BE2C (cell line): ENCODE results near the gene EML6.

Experiments
- DNase-seq: peaks from one replicate; pipeline ENCODE4 v3.0.0-alpha.2; 2020
- H3K27me3 ChIP-seq: fragments of 250-450 bp; sonication (Bioruptor Pico); 2 replicates; pipeline ENCODE4 v1.5.1; 2020; ENCODE audit warnings: mild to moderate bottlenecking
- H3K36me3 ChIP-seq: fragments of 250-450 bp; sonication (Bioruptor Pico); 2 replicates; pipeline ENCODE4 v1.5.1; 2020; ENCODE audit warnings: mild to moderate bottlenecking
- H3K4me1 ChIP-seq: fragments of 250-450 bp; sonication (Bioruptor Pico); 2 replicates; pipeline ENCODE4 v1.5.1; 2020
- H3K4me3 ChIP-seq: 2 replicates; pipeline ENCODE4 v1.5.1; 2011; ENCODE audit warnings: low read depth, low read length
- H3K9me3 ChIP-seq: fragments of 250-450 bp; sonication (Bioruptor Pico); 2 replicates; pipeline ENCODE4 v1.5.1; 2020
- TF ChIP-seq, protein P1 (sequence below): IDR thresholded peaks from 2 replicates; pipeline ENCODE4 v1.5.1; 2012; ENCODE audit warnings: mild to moderate bottlenecking, low read depth, low read length

EML6 gene

DNA sequence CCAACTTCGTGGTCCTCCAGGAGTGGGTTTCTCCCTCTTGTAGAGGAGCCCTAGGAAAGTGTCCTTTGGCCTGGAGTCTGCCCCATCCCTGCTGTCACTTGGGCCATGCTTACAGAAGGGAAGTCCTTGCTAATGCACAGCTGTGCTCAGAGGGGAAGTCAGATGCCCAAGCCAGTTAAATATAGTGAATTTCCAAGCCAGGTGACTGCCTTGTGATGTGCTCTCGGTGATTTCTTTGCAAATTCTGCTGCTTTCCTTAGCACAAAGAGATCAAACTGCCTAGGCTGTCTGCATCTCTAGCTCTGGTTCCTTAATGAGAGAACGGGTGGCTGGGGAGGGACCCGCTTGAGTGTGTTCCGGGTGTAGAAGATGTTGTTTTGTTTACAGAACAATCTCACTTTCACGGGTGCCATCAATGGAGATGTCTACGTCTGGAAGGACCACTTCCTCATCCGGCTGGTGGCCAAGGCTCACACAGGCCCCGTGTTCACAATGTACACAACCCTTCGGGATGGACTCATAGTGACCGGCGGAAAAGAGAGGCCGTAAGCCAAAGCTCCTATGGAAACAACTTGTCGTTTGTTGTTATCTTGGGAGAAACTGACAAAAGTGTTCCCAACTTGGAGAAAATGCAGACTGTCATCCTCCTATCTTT is 235.4 kb downstream of the EML6 start:
- TF ChIP-seq, protein P1, sequence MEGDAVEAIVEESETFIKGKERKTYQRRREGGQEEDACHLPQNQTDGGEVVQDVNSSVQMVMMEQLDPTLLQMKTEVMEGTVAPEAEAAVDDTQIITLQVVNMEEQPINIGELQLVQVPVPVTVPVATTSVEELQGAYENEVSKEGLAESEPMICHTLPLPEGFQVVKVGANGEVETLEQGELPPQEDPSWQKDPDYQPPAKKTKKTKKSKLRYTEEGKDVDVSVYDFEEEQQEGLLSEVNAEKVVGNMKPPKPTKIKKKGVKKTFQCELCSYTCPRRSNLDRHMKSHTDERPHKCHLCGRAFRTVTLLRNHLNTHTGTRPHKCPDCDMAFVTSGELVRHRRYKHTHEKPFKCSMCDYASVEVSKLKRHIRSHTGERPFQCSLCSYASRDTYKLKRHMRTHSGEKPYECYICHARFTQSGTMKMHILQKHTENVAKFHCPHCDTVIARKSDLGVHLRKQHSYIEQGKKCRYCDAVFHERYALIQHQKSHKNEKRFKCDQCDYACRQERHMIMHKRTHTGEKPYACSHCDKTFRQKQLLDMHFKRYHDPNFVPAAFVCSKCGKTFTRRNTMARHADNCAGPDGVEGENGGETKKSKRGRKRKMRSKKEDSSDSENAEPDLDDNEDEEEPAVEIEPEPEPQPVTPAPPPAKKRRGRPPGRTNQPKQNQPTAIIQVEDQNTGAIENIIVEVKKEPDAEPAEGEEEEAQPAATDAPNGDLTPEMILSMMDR, result no peak
- no peaks in the 10 kb centered on the region for H3K4me1 ChIP-seq
- H3K36me3 ChIP-seq, result peaks cover 3% of the 10 kb centered on the region
- DNase-seq, result no peak
- H3K9me3 ChIP-seq, result no peaks in the 10 kb centered on the region
- H3K27me3 ChIP-seq, result no peaks in the 10 kb centered on the region
- no peak overlapping the region for H3K4me3 ChIP-seq

DNA sequence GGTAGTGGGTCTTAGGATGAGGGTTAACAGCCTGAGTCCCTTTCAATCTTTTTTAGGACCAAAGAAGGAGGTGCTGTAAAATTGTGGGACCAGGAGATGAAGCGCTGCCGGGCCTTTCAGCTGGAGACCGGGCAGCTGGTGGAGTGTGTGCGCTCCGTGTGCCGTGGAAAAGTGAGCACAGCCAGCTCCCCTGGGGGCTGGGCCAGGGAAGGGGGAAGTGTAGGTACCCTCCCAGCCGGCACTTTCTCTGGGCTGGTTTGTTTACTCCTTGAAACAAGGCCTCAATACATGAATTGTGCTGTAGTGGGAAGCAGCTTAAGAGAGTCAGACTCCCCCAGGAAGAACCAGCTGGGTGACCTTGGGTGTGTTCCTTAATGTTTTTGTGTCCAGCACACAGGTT is 236.7 kb downstream of the EML6 start:
- Histone ChIP-seq H3K4me1 (0 out of 2 replicates have a peak, but pooled peaks cover 2% of the 10 kb centered on the region), H3K36me3 (peaks cover 10% of the 10 kb centered on the region), H3K4me3 (no peak overlapping the region), H3K27me3 (no peaks in the 10 kb centered on the region), H3K9me3 (no peaks in the 10 kb centered on the region)
- TF ChIP-seq, protein P1, result no peak
- no peak for DNase-seq

DNA sequence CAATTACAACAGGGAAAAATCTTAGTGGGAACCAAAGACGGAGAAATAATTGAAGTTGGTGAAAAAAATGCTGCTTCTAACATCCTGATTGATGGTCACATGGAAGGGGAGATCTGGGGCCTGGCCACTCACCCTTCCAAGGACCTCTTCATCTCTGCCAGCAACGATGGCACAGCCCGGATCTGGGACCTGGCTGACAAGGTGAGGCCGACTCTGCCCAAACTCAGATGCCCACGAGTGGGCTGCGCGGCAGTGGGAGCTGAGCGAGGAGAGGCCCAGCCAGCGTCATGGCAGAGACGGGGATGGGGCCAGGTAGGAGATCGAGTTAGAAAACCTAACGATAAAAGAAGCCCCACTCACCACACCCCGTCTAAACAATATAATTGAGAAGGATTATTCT is 239.0 kb downstream of the EML6 start:
- no peak for DNase-seq
- Histone ChIP-seq H3K4me3 (no peak overlapping the region), H3K27me3 (no peaks in the 10 kb centered on the region), H3K36me3 (peaks cover 17% of the 10 kb centered on the region), H3K9me3 (no peaks in the 10 kb centered on the region), H3K4me1 (0 out of 2 replicates have a peak, but pooled peaks cover 2% of the 10 kb centered on the region)
- TF ChIP-seq, protein P1, result no peak

DNA sequence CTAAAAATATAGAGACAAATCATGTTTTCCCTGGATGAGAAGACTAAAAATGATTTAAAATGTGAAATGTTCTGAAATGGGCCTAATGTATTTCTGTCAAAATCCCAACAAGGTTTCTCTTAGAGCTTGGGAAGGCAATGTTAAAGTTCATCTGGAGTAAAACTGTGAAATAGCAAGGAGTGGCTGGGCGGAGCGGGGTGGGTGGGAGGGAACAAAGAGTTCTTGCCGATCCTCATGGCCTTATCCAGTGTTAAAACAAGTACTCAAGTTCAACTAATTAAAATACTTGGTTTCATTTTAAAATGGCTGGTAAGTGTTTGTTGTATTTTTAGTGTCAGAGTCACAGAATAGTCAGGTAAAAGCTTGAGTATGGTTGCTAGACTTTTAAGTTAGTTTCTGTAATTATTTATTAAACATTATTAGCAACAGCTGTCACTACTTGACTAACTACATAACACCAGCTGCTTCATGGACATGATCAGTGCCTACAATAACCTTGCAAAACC is 239.5 kb downstream of the EML6 start:
- TF ChIP-seq, protein P1, result no peak
- Histone ChIP-seq H3K4me3 (no peak overlapping the region), H3K27me3 (no peaks in the 10 kb centered on the region), H3K9me3 (no peaks in the 10 kb centered on the region), H3K36me3 (peaks cover 22% of the 10 kb centered on the region), H3K4me1 (0 out of 2 replicates have a peak, but pooled peaks cover 2% of the 10 kb centered on the region)
- DNase-seq, result no peak

DNA sequence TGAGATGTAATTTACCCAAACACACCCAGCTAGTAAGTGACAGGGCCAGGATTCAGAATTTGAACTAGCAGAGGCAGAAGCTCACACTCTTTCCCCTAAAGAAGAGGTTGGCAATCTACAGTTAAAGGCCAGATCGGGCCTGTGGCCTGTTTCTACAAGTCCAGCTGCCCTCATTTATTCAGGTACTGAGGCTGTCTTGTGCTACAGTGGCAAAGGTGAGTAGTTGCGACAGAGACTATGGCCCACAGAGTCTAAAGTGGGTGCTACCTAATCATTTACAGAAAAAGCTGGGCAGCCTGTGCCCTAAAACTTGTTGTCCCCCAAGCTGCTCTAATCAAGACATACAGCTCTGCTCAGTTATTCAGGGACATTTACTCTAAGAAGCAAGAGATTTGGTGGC is 240.0 kb downstream of the EML6 start:
- TF ChIP-seq, protein P1, result no peak

DNA sequence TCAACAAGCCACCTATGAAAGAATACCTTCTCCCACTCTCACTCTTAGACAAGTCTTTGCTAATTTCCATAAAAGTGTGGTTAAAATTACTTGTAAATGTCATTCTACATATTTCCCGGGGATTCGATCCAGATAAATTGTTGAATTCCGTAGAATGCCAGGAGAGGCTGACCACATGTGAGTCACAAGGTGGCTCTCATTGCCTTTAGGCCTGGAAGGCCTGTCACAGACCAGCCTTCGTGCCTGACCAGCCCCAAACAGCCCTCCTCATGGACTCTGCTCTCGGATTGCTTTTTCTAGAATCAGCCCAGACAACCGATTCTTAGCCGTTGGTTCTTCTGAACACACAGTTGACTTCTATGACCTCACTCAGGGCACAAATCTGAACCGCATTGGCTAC is 240.8 kb downstream of the EML6 start:
- DNase-seq, result no peak
- peaks cover 29% of the 10 kb centered on the region for H3K36me3 ChIP-seq
- H3K9me3 ChIP-seq, result no peaks in the 10 kb centered on the region
- TF ChIP-seq, protein P1, result no peak
- H3K27me3 ChIP-seq, result no peaks in the 10 kb centered on the region
- no peak overlapping the region for H3K4me3 ChIP-seq
- 0 out of 2 replicates have a peak, but pooled peaks cover 2% of the 10 kb centered on the region for H3K4me1 ChIP-seq

More for the DNA sequence above, 240.0 kb downstream of the EML6 start:
- H3K27me3 ChIP-seq, result no peaks in the 10 kb centered on the region
- no peaks in the 10 kb centered on the region for H3K9me3 ChIP-seq
- no peak overlapping the region for H3K4me3 ChIP-seq
- no peak for DNase-seq
- 0 out of 2 replicates have a peak, but pooled peaks cover 2% of the 10 kb centered on the region for H3K4me1 ChIP-seq
- peaks cover 25% of the 10 kb centered on the region for H3K36me3 ChIP-seq
